HepG2 (cell line): ENCODE data around the gene SH3BGRL2. TPM values are rescaled to one million over a fixed set of nuclear protein-coding genes. Genes with fewer than 3 reads are reported as not detected.

Source experiments
- ATAC-seq: fragments of 200-7000 bp; cut with Tn5 transposase; 3 replicates; pipeline ENCODE4 v1.9.1; 2020; ENCODE audit warnings: mild to moderate bottlenecking, moderate library complexity
- BruUV-seq: library from RNA; stranded (reverse); fragments of 400-500 nt; replicated peaks from 2 replicates; lab custom pipeline; 2021; lab: Mats Ljungman, UMichigan
- CTCF ChIA-PET: fragments of 300-600 bp; formaldehyde crosslinking; extraction: SDS; loops from one replicate; lab custom pipeline; 2021; ENCODE audit warnings: low total read pairs, inconsistent platforms, low intra/inter-chr PET ratio; lab: Yijun Ruan, JAX
- POLR2A ChIA-PET: fragments of 350-600 bp; sonication (Branson Sonifier 250); formaldehyde crosslinking; loops from one replicate; lab custom pipeline; 2020; ENCODE audit warnings: antibody characterized with exemption, inconsistent platforms; lab: Yijun Ruan, JAX
- DNase-seq: peaks from one replicate; pipeline ENCODE4 v3.0.0-alpha.2; 2015; ENCODE audit warnings: low spot score
- FAIRE-seq: peaks from 3 replicates; lab custom pipeline; 2011; peaks lifted over from hg19 to GRCh38; lab: Jason Lieb, UNC
- H2AFZ ChIP-seq: one replicate; pipeline ENCODE4 v1.6.1; 2011; ENCODE audit warnings: low read length, inconsistent platforms
- H3K27ac ChIP-seq: fragments of 300-600 bp; 3 replicates; pipeline ENCODE4 v1.8.0; 2011; ENCODE audit warnings: mixed run types, mild to moderate bottlenecking, mixed read lengths, low read length, inconsistent platforms; ENCODE audit not compliant: insufficient read depth; ENCODE audit errors: extremely low read length
- H3K27me3 ChIP-seq, 2 experiments: fragments of 200-600 bp in 1 of 2; 2 replicates in 1 of 2; 3 replicates in 1 of 2; pipeline versions ENCODE4 v1.6.0 to v1.8.0; 2011; ENCODE audit warnings: low read length in 2 of 2, mild to moderate bottlenecking in 2 of 2, moderate library complexity in 2 of 2, inconsistent platforms in 1 of 2; ENCODE audit not compliant: insufficient read depth in 2 of 2, control insufficient read depth in 1 of 2
- H3K36me3 ChIP-seq, 2 experiments: fragments of 200-600 bp in 1 of 2; replicated peaks in 1 of 2; 2 replicates in 1 of 2; 3 replicates in 1 of 2; pipeline versions ENCODE4 v1.5.1 to v1.8.0; 2011; ENCODE audit warnings: low read length in 2 of 2, inconsistent platforms in 1 of 2; ENCODE audit not compliant: insufficient read depth in 2 of 2, control insufficient read depth in 1 of 2
- H3K4me1 ChIP-seq: 2 replicates; pipeline ENCODE4 v1.5.1; 2012; ENCODE audit warnings: low read length, inconsistent platforms; ENCODE audit not compliant: insufficient read depth
- H3K4me2 ChIP-seq: 2 replicates; pipeline ENCODE4 v1.6.0; 2011; ENCODE audit warnings: low read depth, low read length, inconsistent platforms
- H3K4me3 ChIP-seq, 3 experiments: fragments of 200-600 bp in 1 of 3; sonication (generic), shearing (Covaris generic) in 1 of 3; replicated peaks in 1 of 3; 2 replicates each; pipeline ENCODE4 v1.5.1; 2011 to 2016; ENCODE audit warnings: low read length in 3 of 3, inconsistent platforms in 2 of 3, low read depth in 2 of 3, mild to moderate bottlenecking in 2 of 3, control low read depth in 1 of 3, mixed read lengths in 1 of 3; ENCODE audit not compliant: insufficient read depth in 1 of 3
- H3K79me2 ChIP-seq: one replicate; pipeline ENCODE4 v1.6.1; 2011; ENCODE audit warnings: low read length, inconsistent platforms; ENCODE audit not compliant: insufficient read depth
- H3K9ac ChIP-seq: 2 replicates; pipeline ENCODE4 v1.6.0; 2011; ENCODE audit warnings: mild to moderate bottlenecking, low read depth, low read length, inconsistent platforms; ENCODE audit not compliant: insufficient read depth
- H3K9me3 ChIP-seq: 2 replicates; pipeline ENCODE4 v1.5.1; 2012; ENCODE audit warnings: mild to moderate bottlenecking, low read length
- H4K20me1 ChIP-seq: 2 replicates; pipeline ENCODE4 v1.6.0; 2011; ENCODE audit warnings: inconsistent platforms, mild to moderate bottlenecking, low read length, moderate library complexity; ENCODE audit not compliant: insufficient read depth
- AGO2 ChIP-seq: fragments of 200-400 bp; formaldehyde crosslinking; optimal IDR thresholded peaks from 2 replicates; pipeline ENCODE3; 2017; ENCODE audit warnings: mild to moderate bottlenecking, low read depth, low read length, moderate library complexity
- MED8 ChIP-seq: sonication (generic); formaldehyde crosslinking; IDR thresholded peaks from 2 replicates; pipeline ENCODE4 v1.8.1; 2023; ENCODE audit warnings: mild to moderate bottlenecking, missing genetic modification reagents; ENCODE audit not compliant: insufficient replicate concordance
- MZF1 ChIP-seq: sonication (generic); formaldehyde crosslinking; IDR thresholded peaks from 2 replicates; pipeline ENCODE4 v1.8.1; 2023; ENCODE audit warnings: mild to moderate bottlenecking, missing genetic modification reagents, borderline replicate concordance
- SATB2 ChIP-seq: sonication (generic); formaldehyde crosslinking; IDR thresholded peaks from 2 replicates; pipeline ENCODE4 v1.5.0; 2020; ENCODE audit warnings: missing genetic modification reagents
- TGIF2 ChIP-seq: IDR thresholded peaks from 2 replicates; pipeline ENCODE4 v1.6.1; 2016; ENCODE audit warnings: control low read depth, missing compliant biosample characterization
- ZFP91 ChIP-seq: sonication (generic); formaldehyde crosslinking; IDR thresholded peaks from 2 replicates; pipeline ENCODE4 v1.9.0; 2022; ENCODE audit warnings: missing genetic modification reagents, mild to moderate bottlenecking, borderline replicate concordance
- ZNF558 ChIP-seq: sonication (generic); formaldehyde crosslinking; IDR thresholded peaks from 2 replicates; pipeline ENCODE4 v1.9.0; 2022; ENCODE audit warnings: mild to moderate bottlenecking, missing genetic modification reagents, borderline replicate concordance
- ZSCAN5A ChIP-seq: sonication (generic); formaldehyde crosslinking; IDR thresholded peaks from 2 replicates; pipeline ENCODE4 v1.8.0; 2022; ENCODE audit warnings: mild to moderate bottlenecking, missing genetic modification reagents, borderline replicate concordance
- WGBS: methylation state at CpG from one replicate; pipeline ENCODE4 v1.1.6; 2017; ENCODE audit warnings: low lambda C conversion rate; 5-methylcytosine and 5-hydroxymethylcytosine counted together
- in situ Hi-C: cut with HindIII; loops from 2 replicates; pipeline ENCODE4 v1.10.0; 2017; ENCODE audit warnings: low pct_unique_long_range_greater_than_20kb; ENCODE audit not compliant: extremely low pct_ligation_motif_present
- intact Hi-C: fragments of 100-400 bp; cut with micrococcal nuclease; formaldehyde crosslinking; loops from one replicate; pipeline ENCODE4 v1.10.0; 2022; ENCODE audit not compliant: unreplicated experiment
- polyA plus RNA-seq, 8 experiments: library from polyadenylated mRNA; depleted of rRNA in 3 of 8; stranded (reverse) in 7 of 8; unstranded in 1 of 8; fragments of >200 nt; fragmentation: Illumina TruSeq in 4 of 8; extraction: Trizol in 4 of 8; gene quantifications; 2 replicates each; pipeline versions ENCODE4 v1.2.1 to v1.2.3, GENCODE V29; 2011 to 2016; ENCODE audit warnings: low read depth in 4 of 8, missing spikeins in 1 of 8, mixed read lengths in 1 of 8; ENCODE audit not compliant: insufficient read depth in 1 of 8
- total RNA-seq, 5 experiments: library from RNA; depleted of rRNA; stranded (reverse); fragments of >200 nt; fragmentation: Illumina TruSeq; extraction: Trizol; gene quantifications; 2 replicates each; pipeline ENCODE4 v1.2.3, GENCODE V29; 2016; ENCODE audit warnings: low read depth in 1 of 5

The SH3BGRL2 gene
- total and polyA plus RNA-seq, 2 of the 13 experiments (the other 11 are each of a cell fraction or from before 2014, with no cell fraction given) = 10.9 to 28.8 TPM

- DNase-seq = no peak
- H3K27me3 ChIP-seq = no peaks in the 10 kb centered on the region
- H3K79me2 ChIP-seq = no peaks in the 10 kb centered on the region
- CTCF ChIA-PET = no interaction called here
- WGBS = 99% methylated on average over 4 of the region's 4 CpGs
- intact Hi-C loops (no loop called here), in situ Hi-C loops (no loop called here)
- no peaks in the 10 kb centered on the region for H3K4me1 ChIP-seq
- peaks cover 3 to 15% of the 10 kb centered on the region in 2 experiments; a peak in 4 of 5 replicates for H3K36me3 ChIP-seq
- no peaks in the 10 kb centered on the region for H3K9me3 ChIP-seq
- POLR2A ChIA-PET = no interaction called here
- no peak overlapping the region for H3K9ac ChIP-seq
- no peaks in the 10 kb centered on the region for H4K20me1 ChIP-seq
- ATAC-seq = no peak
- BruUV-seq = no TSS peak
- H3K4me3 ChIP-seq = no peak overlapping the region
- H2AFZ ChIP-seq = no peak overlapping the region
- TF ChIP-seq MZF1 (CRISPR knock-in tag) = no peak
- no peak for TF ChIP-seq TGIF2 (CRISPR knock-in tag)
- TF ChIP-seq AGO2 = no peak
- no peak for TF ChIP-seq ZNF558 (CRISPR knock-in tag)
- no peak for TF ChIP-seq ZSCAN5A
- no peak for TF ChIP-seq MED8
- no peak for TF ChIP-seq SATB2
- no peak for TF ChIP-seq ZFP91 (CRISPR knock-in tag)
- FAIRE-seq = no peak
- H3K4me2 ChIP-seq = no peak overlapping the region
- H3K27ac ChIP-seq = no peak overlapping the region
Observed at GRCh38 chr6:79697430-79697829, 66.3 kb downstream of the SH3BGRL2 start.
